GM18867 (cell line): ENCODE data around the gene RAB36.

ENCODE experiments used
- ATAC-seq: cut with Tn5 transposase; IDR thresholded peaks from one replicate; pipeline ENCODE4 v1.9.1; 2021; ENCODE audit warnings: mild to moderate bottlenecking, moderate library complexity; ENCODE audit not compliant: unreplicated experiment

The RAB36 gene

DNA sequence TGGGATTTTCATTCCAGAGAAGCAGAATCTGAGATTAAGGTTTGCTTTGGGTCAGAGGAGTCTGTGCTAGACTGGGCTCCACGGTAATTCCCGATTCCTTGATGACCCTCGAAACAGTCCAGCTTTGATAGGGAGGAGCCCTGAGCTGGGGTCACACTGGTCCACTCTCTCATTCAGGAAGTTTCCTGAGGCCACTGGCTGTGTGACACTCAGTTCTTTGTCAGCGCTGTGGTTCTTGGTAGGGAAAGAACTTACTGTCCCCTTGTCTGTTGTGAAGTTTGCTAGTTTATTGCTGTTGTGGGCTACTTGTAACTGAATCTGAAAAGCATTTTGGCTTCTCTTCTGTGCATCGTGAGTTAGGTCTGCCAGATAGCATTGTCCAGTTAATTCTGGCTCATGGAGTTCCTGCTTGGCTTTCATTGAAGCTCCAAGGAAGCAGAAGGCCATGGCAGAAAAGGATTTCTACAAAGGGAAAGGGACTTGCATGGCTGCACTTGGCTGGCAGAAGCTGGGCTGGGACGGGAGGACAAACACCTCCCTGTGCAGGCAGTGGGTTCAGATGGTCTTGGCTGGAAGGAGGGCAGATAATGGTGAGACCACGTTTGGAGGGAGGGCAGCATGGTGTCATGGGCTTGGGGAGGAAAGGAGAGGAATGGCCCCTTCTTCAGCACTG is 58.3 kb downstream of the RAB36 start:
- no peak for ATAC-seq

DNA sequence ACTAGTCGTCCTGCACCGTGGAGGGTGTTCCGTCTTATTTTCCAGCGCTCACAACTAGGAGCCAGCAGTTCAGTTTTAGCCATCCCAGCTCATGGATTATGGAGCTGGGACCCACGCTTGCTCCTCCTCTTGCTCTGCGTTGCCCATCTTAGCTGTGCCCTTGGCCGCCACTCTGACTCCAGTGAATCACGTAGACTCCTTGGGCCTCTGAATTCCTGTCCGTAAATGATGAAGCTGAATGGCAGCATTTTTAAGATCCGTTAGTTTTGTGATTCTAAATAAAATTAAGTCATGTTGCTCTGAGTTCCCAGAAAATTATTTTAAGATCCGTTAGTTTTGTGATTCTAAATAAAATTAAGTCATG is 58.8 kb downstream of the RAB36 start:
- no peak for ATAC-seq

DNA sequence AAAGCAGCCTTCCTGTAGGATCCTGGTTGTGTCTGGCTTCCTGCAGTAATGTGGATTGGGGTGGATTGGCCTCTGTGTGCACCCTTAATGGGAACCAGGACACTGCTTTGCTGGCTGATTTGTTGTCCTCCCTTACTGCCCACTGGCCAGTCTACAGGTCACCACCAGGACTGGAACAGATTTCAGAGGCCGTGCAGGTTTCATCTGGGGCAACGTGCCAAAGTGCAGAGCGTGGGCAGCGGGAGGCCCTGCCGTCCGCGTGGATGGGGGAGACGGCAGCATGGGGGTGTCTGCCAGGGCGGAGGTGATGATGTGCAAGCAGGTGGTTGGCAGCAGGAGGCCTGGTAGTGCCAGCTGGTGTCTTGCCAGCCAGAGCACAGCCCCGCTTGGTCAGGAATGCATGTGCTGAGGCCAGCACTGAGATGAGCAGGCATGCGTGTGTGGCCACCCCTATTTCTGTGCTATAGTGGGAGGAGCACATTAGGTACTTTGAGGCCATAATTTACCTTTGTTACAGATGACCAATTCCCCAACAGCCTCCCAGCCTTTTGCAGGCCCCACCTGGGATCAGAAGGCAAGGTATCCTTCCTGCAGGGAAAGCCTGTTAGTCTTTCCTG is 59.4 kb downstream of the RAB36 start:
- ATAC-seq, result no peak

DNA sequence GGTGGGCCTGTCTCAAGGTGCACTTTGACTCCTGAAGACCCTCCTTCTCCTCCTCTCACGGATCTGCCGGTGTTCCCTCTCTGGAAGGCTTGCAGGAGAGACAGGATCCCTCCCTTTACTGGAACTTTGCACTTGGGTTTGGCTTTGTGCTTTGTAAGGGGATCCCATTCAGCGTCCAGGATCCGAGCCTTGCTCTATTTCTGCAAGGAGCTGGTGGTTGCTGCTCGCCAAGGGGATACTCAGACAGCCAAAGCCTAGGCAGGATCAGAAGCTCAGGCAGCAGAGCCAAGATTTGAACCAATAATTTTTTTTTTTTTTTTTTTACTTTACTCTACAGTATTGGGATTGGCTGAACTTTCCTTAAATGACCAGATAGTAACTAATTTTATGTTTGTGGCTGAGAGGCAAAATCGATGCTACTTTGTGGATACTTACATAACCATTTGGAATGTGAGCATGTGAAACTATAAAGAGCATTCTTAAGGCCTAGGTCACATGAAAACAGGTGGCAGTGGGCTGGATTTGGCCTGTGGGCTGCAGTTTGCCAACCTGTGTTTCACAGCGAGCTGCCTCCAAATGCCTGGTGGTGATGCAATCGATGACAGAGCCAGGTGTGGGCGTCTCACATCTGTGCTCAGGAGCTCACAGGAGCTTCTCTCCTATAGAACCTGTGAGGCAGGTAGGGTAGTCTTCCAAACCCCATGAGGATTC is 60.2 kb downstream of the RAB36 start:
- no peak for ATAC-seq

DNA sequence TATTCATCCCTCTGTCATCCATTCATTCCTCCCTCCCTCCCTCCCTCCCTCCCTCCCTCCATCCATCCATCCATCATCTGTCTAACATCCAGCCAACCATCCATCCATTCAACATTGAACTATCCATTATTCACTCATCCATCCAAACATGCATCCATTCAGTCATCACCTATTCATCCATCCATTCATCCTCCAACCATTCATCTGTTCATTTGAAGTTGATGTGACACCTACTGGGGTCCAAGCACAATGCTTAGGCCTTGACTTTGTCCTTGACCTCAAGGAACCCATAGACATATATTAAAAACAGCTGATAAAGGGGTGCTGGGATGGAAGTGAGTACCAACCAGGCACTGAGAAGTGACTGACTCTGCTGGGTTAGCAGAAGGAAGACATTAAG is 61.6 kb downstream of the RAB36 start:
- ATAC-seq, result no peak

DNA sequence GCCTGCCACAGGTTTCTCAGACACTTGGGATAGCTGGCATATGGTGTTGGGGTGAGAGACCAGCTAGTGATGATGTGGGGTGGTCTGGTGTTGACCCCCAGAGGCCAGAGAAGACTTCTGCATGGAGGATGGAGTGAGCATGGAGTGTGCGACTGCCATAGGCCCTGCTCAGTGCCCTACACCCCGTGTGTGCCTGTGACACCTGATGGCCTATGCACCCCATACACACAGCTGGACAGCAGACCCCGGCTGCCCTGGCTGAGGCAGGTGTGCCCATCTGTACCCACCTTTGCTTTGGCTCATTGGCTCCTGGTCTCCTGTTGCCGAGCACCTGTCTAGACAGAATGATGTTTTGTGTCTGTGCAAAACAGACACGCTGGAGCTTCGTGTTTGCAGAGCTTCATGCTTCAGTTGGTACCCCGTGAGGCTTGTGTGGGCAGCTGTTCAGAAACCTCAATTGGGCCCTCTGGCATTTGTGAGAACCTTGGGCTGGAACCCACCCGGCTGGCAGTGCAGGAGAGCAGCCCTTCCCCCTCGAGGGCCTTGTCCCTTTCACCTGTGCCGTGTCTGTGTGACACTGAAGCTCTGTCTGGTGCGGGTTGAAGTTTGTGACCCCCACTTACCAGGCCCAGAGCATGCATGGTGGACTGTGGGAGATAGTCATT is 62.6 kb downstream of the RAB36 start:
- no peak for ATAC-seq

DNA sequence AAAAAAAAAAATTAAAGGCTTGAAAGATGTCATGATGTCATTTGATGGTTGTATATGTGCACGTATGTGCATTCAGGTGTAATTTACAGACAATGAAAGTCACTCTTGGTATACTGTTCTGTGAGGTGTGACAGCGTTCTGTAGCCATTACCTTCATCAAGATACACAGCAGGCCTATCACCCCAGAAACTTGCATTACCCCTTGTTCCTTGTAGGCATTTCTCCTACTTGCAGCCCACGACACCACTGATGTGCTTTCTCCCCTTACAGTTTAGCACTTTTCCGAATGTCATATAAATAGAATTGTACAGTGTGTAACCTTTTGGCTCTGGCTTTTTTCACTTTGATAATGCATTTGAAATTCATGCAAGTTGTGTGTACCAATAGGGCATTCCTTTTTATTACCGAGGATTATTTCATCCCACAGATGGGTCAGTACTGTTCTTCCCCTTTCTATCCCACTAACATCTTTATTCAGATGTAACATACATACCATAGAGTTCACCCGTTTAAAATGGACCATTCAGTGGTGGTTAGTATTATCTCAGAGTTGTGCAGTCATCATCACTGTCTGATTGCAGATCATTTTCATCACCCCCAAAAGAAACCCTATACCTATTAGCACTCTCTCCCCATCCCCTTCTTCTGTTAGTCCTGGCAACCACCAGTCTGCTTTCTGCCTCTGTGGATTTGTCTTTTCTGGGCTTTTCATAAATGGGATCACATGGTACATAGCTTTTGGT is 65.3 kb downstream of the RAB36 start:
- no peak for ATAC-seq

DNA sequence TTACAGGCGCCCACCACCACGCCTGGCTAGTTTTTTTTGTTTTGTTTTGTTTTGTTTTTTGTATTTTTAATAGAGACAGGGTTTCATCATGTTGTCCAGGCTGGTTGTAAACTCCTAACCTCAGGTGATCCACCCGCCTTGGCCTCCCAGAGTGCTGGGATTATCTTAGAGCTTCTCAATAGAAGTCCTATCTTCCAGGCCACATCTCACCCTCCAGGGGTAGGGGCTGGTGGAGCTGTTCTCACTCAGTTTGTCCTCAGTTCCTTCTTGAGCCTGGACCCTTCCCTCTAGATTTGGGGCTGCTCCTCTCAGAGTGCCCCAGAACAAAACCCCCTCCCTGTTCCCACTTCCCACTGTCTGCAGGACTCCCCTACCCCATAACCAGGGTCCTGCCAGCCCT is 66.3 kb downstream of the RAB36 start:
- no peak for ATAC-seq

DNA sequence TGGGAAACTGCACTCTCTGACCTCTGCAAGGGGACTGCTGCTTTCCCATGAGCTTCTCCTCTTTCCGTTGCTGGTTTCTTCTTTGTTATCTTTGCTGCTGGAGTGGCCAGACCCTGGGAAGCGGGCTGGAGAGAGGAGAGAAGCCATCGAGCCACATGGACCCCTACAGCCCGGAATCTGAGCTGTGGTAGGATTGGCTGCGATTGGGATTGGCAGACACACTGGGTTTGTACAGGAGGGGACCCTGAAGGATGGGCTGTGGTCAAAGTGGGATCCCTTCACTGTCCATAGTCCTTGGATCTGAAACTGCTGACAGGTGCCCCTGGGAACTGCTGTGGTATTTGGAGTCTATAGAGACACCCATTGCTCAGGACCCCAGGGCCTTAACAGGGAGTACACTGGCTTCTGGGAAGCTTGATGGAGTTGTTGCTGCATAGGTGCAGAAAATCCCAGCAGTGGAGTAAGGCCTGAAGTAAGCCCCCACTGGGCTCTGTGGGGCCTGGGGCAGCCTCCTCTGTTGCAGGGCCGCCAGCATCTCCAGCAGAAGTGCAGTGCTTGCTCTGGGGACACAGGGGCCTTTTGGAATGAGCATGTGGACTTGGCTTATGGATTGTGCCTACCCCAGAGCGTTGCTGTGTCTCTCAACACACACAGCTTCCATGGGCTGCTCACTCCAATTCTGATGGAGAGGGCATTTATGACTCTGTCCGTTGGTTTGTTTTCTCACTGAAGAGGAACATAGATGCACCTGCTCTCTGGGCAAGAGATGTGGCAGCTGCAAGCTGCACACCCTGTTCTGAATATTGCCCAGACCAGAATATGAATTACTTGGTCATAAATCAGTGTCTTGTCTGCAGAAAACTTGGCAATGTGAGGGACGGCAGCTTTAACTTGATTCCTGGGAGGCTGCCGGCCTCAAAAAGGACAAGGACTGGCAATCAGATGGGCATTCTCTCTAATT is 67.1 kb downstream of the RAB36 start:
- no peak for ATAC-seq

DNA sequence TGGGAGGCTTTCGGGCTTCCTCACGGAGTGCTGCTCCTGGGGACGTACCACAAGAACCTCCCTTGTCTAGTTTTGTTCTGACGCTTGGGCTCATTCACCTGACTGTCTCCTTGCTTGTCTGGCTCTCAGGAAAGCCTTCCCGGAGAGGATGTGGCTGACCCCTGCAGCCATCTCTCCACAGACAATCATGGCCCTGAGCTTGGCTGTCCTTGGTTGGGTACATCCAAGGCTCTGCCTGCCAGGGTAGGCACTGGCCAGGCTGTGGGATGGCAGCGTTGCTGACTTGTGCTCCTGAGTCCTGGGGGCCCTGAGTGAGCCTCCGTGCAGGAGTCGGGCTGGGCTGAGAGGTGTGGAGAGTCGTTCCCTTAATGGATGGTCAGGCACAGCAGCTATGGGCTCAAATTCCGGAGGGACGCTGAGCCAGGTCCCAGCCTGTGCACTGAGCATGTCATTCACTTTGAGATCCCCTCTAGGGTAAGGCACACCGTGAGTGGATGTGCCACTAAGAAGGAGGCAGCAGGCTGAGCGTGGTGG is 67.8 kb downstream of the RAB36 start:
- ATAC-seq, result no peak

DNA sequence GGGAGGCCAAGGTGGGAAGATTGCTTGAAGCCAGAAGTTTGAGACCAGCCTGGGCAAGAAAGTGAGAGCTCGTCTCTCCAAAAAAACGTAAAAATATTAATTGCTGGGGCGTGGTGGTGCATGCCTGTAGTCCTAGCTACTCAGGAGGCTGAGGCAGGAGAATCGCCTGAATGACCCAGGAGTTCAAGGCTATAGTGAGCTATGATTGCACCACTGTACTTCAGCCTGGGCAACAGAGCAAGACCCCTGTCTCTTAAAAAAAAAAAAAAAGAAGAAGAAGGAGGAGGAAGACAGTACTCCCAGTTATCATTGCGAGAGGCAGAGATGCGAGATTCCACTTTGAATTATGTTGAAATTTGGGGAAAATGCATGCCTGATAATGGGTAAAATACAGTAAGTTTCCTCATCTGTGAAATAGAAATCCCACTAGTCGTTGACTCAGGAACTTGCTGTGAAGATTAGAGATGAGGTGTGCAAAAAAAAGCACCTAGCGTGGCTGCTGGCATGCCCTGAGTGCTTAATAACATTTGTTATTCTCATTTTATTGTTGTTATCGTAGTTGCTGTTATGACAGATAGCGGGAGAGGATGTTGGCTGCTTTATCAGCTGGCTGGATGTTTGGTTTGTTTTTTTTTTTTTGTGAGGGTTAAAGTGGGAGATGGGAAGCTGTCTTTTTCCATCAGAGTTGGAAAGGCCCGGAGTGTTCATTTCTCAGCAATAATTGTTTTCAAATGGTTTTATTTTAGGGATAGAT is 68.5 kb downstream of the RAB36 start:
- no peak for ATAC-seq
